Glutamatergic neuron (in vitro differentiated cells): ENCODE data around the gene NAALAD2. TPM values are rescaled to one million over a fixed set of nuclear protein-coding genes. Genes with fewer than 3 reads are reported as not detected.
"Not testable (repeated sequence)": the region's sequence is repeated elsewhere in the genome, so short reads cannot be mapped to it uniquely, and the experiment has no call there.

Source experiments
- DNase-seq: peaks from one replicate; pipeline ENCODE4 v3.0.0; 2022
- H3K27ac Mint-ChIP-seq: one replicate; pipeline ENCODE4 v1.8.0; 2020; ENCODE audit warnings: mild to moderate bottlenecking, mixed read lengths, inconsistent platforms; ENCODE audit not compliant: unreplicated experiment
- H3K27me3 Mint-ChIP-seq: one replicate; pipeline ENCODE4 v1.8.0; 2020; ENCODE audit warnings: mild to moderate bottlenecking, moderate library complexity, mixed read lengths, inconsistent platforms; ENCODE audit not compliant: unreplicated experiment
- H3K36me3 Mint-ChIP-seq: one replicate; pipeline ENCODE4 v1.8.0; 2020; ENCODE audit warnings: mild to moderate bottlenecking, mixed read lengths, inconsistent platforms; ENCODE audit not compliant: unreplicated experiment
- H3K4me1 Mint-ChIP-seq: one replicate; pipeline ENCODE4 v1.8.0; 2020; ENCODE audit warnings: mild to moderate bottlenecking, low read depth, mixed read lengths, inconsistent platforms; ENCODE audit not compliant: unreplicated experiment
- H3K4me3 Mint-ChIP-seq: one replicate; pipeline ENCODE4 v1.8.0; 2020; ENCODE audit warnings: mild to moderate bottlenecking, mixed read lengths, inconsistent platforms; ENCODE audit not compliant: unreplicated experiment
- H3K9me3 Mint-ChIP-seq: one replicate; pipeline ENCODE4 v1.8.0; 2020; ENCODE audit warnings: mild to moderate bottlenecking, moderate library complexity, mixed read lengths, inconsistent platforms; ENCODE audit not compliant: unreplicated experiment
- total RNA-seq: library from RNA; stranded (reverse); fragmentation: NEBNext Ultra II Directional; extraction: Animal tissue kit (Norgen Biotek cat#: 25700); gene quantifications from one replicate; pipeline ENCODE4 v1.2.1, GENCODE V29; 2021; ENCODE audit not compliant: unreplicated experiment
- TF ChIP-seq, protein P1 (sequence below): fragments of 200-600 bp; sonication (generic); IDR thresholded peaks from one replicate; pipeline ENCODE4 v1.5.0; 2021; ENCODE audit not compliant: partially characterized antibody, unreplicated experiment

NAALAD2 gene
- total RNA-seq, 1 donor from 2014 or later, result 7.2 TPM

DNA sequence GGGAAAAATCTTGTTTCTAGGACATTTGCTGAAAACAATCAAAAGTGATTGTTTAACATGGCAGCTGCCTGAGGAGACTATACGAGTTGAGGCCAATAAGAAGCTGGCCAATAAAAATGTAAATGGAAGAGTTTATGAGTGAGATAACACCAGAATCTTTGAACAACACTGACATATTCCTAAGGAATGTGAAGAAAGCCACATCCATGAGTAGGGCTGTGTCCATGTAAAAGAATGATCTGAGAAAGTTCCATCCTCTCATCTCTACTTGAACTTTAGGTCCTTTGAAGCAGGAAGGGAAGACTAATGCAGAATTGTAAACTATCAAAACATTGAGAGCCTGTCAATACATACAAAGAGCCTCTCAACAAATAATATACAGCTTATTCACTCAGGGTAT is 95.3 kb downstream of the NAALAD2 start:
- Mint-ChIP-seq H3K36me3 (no peaks in the 10 kb centered on the region), H3K9me3 (peaks cover 1% of the 10 kb centered on the region), H3K27ac (no peak overlapping the region), H3K4me1 (no peaks in the 10 kb centered on the region), H3K27me3 (no peaks in the 10 kb centered on the region), H3K4me3 (no peak overlapping the region)
- TF ChIP-seq, protein P1, sequence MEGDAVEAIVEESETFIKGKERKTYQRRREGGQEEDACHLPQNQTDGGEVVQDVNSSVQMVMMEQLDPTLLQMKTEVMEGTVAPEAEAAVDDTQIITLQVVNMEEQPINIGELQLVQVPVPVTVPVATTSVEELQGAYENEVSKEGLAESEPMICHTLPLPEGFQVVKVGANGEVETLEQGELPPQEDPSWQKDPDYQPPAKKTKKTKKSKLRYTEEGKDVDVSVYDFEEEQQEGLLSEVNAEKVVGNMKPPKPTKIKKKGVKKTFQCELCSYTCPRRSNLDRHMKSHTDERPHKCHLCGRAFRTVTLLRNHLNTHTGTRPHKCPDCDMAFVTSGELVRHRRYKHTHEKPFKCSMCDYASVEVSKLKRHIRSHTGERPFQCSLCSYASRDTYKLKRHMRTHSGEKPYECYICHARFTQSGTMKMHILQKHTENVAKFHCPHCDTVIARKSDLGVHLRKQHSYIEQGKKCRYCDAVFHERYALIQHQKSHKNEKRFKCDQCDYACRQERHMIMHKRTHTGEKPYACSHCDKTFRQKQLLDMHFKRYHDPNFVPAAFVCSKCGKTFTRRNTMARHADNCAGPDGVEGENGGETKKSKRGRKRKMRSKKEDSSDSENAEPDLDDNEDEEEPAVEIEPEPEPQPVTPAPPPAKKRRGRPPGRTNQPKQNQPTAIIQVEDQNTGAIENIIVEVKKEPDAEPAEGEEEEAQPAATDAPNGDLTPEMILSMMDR, result no peak
- no peak for DNase-seq

DNA sequence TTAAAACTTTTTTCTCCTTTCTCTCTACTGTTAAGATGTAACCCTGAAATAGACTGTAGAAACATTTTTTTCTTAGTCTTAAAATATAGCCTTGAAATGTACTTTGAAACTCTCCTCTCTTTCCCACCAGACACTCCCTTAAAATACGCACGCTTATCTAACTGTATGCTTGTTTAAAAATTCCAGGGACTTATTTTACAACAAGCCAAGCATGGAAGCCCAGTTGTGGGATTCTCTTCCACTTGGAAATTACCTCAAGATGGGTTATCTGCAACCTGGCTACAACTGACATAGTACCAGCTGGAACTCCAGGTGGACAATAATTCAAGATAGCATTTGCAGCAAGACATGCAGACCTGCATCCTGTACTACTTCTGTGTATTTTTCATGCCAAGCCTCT is 100.5 kb downstream of the NAALAD2 start:
- no peak overlapping the region for H3K27ac Mint-ChIP-seq
- H3K36me3 Mint-ChIP-seq, result no peaks in the 10 kb centered on the region
- H3K9me3 Mint-ChIP-seq, result no peaks in the 10 kb centered on the region
- DNase-seq, result no peak
- H3K4me1 Mint-ChIP-seq, result no peaks in the 10 kb centered on the region
- TF ChIP-seq, protein P1, result no peak
- H3K4me3 Mint-ChIP-seq, result no peak overlapping the region
- H3K27me3 Mint-ChIP-seq, result no peaks in the 10 kb centered on the region

DNA sequence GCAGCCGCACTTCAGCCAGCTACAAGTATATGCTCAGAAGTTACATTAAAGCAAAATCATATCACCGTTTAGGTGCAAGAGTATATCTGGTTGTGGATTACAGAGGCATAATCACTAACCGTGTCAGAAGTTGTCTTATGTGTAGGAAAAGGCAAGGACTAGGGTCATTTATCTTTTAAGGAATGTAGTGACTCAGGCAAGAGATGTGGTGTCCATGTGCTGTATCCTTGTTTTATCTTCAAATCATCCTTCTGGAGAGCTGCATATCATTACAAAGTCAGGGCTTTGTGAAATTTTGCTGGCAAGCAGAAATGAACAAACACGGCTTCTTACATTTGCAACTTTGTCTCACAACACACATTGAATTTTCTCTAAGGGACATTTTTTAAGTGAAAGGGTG is 101.1 kb downstream of the NAALAD2 start:
- Mint-ChIP-seq H3K4me1 (no peaks in the 10 kb centered on the region), H3K27me3 (no peaks in the 10 kb centered on the region), H3K4me3 (no peak overlapping the region), H3K9me3 (no peaks in the 10 kb centered on the region), H3K27ac (no peak overlapping the region), H3K36me3 (no peaks in the 10 kb centered on the region)
- no peak for DNase-seq
- TF ChIP-seq, protein P1, result no peak

DNA sequence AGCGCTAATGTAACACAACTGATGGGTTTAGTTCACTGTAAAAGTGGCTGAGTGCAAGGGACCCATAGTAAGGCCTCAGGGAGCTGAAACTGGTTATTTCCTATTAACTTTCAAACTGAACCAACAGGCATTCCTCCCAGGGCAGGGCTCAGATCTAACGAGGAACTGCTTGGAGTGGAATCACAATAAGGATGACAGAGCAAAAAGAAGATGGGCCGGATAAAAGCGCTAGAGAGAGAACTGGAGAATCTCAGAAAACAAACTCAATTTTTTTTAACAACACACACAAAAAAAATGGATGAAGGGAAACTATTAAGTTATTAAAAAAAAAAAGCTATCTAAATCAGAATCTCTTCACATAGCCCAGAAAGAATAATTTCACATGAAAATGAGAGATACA is 102.5 kb downstream of the NAALAD2 start:
- DNase-seq, result no peak
- H3K4me3 Mint-ChIP-seq, result no peak overlapping the region
- no peaks in the 10 kb centered on the region for H3K9me3 Mint-ChIP-seq
- H3K36me3 Mint-ChIP-seq, result no peaks in the 10 kb centered on the region
- TF ChIP-seq, protein P1, result no peak
- no peak overlapping the region for H3K27ac Mint-ChIP-seq
- H3K4me1 Mint-ChIP-seq, result peaks cover 1% of the 10 kb centered on the region
- H3K27me3 Mint-ChIP-seq, result no peaks in the 10 kb centered on the region

DNA sequence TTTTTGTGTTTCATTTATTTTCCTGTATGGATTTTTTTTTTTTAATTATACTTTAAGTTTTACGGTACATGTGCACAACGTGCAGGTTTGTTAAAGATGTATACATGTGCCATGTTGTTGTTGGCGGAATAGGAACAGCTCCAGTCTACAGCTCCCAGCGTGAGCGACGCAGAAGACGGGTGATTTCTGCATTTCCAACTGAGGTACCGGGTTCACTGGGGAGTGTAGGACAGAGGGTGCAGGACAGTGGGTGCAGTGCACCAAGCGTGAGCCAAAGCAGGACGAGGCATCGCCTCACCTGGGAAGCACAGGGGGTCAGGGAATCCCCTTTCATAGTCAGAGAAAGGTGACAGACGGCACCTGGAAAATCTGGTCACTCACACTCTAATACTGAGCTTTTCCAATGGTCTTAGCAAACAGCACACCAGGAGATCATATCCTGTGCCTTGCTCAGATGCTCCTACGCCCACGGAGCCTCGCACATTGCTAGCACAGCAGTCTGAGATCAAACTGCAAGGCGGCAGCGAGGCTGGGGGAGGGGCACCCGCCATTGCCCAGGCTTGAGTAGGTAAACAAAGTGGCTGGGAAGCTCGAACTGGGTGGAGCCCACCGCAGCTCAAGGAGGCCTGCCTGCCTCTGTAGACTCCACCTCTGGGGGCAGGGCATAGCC is 105.6 kb downstream of the NAALAD2 start:
- not testable (repeated sequence) for H3K9me3 Mint-ChIP-seq, H3K27ac Mint-ChIP-seq, H3K4me3 Mint-ChIP-seq, H3K36me3 Mint-ChIP-seq, DNase-seq, H3K27me3 Mint-ChIP-seq, H3K4me1 Mint-ChIP-seq
